ENCODE measurements around the gene CCNG2. TPM values are rescaled to one million over a fixed set of nuclear protein-coding genes. Genes with fewer than 3 reads are reported as not detected.

Gene CCNG2
- total RNA-seq, 1 experiment from 2014 or later: 9.2 TPM

DNA sequence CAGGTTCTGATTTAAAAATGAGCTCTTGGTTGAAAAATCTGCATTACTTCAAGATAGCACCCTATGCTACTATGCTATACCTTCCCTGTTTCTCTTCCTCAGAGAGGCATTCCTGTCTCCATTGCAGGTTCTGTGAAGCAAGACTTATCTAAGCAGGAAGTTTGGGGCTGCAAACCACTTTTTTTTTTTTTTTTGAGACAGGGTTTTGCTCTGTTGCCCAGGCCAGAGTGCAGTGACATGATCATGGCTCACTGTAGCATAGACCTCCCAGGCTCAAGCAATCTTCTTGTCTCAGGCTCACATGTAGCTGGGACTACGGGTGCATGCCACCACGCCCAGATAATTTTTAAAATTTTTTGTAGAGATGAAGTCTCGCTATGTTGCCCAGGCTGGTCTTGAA, 4.0 kb upstream of the CCNG2 start:
- H3K27me3 ChIP-seq (replicated peaks; ENCODE audit: insufficient read depth, low read depth, low read length, poor library complexity): no peaks in the 10 kb centered on the region
- POLR2A ChIA-PET (ENCODE audit: low non-redundant PET): no interaction called here
- intact Hi-C loops (cut with micrococcal nuclease; ENCODE audit: unreplicated experiment): no loop called here

GRCh38 chr4:77154065-77154464, 2.9 kb upstream of the CCNG2 start:
- POLR2A ChIA-PET (ENCODE audit: low non-redundant PET): no interaction called here
- intact Hi-C loops (cut with micrococcal nuclease; ENCODE audit: unreplicated experiment): no loop called here
- no peaks in the 10 kb centered on the region for H3K9me3 ChIP-seq (ENCODE audit: low read depth, low read length, poor library complexity, severe bottlenecking)

More for the DNA sequence above, 4.0 kb upstream of the CCNG2 start:
- no peak for DNase-seq (ENCODE audit: low spot score)
- Histone ChIP-seq H3K36me3 (ENCODE audit: insufficient read depth, low read length, poor library complexity, severe bottlenecking) (no peaks in the 10 kb centered on the region), H3K27ac (ENCODE audit: low read depth, low read length, poor library complexity, severe bottlenecking) (no peak overlapping the region), H3K9me3 (ENCODE audit: low read depth, low read length, poor library complexity, severe bottlenecking) (no peaks in the 10 kb centered on the region), H3K4me3 (ENCODE audit: low read depth, low read length, poor library complexity, severe bottlenecking) (no peak overlapping the region), H3K4me1 (ENCODE audit: insufficient read depth, low read length, poor library complexity, severe bottlenecking) (no peaks in the 10 kb centered on the region)
- no peak for TF ChIP-seq EZH2 (IDR thresholded peaks at IDR 0.05; ENCODE audit: borderline replicate concordance, low read depth, low read length, poor library complexity, severe bottlenecking)
- TF ChIP-seq CTCF (conservative IDR thresholded peaks at IDR 0.05; ENCODE audit: low read depth, low read length): no peak
- BruUV-seq (replicated peaks): no TSS peak
- CTCF ChIA-PET: no interaction called here

GRCh38 chr4:77154761-77155499, 2.1 kb upstream of the CCNG2 start:
- intact Hi-C loops (cut with micrococcal nuclease; ENCODE audit: unreplicated experiment): loop anchor here (5.0 kb wide), 1 partner anchor 78 kb away; the partner anchor contains the start of gene CCNI
- ChIA-PET POLR2A (ENCODE audit: low non-redundant PET) (no interaction called here), CTCF (interaction anchor here (0.6 kb wide), 1 partner anchor 107 kb away, joined by 3 read pairs; no protein-coding TSS in a partner anchor)
- no peaks in the 10 kb centered on the region for H3K36me3 ChIP-seq (ENCODE audit: insufficient read depth, low read length, poor library complexity, severe bottlenecking)
- TF ChIP-seq CTCF (conservative IDR thresholded peaks at IDR 0.05; ENCODE audit: low read depth, low read length) (no peak), EZH2 (IDR thresholded peaks at IDR 0.05; ENCODE audit: borderline replicate concordance, low read depth, low read length, poor library complexity, severe bottlenecking) (no peak)
- BruUV-seq (replicated peaks): no TSS peak
- no peak overlapping the region for H3K27ac ChIP-seq (ENCODE audit: low read depth, low read length, poor library complexity, severe bottlenecking)
- no peaks in the 10 kb centered on the region for H3K4me1 ChIP-seq (ENCODE audit: insufficient read depth, low read length, poor library complexity, severe bottlenecking)
- no peaks in the 10 kb centered on the region for H3K27me3 ChIP-seq (replicated peaks; ENCODE audit: insufficient read depth, low read depth, low read length, poor library complexity)
- H3K9me3 ChIP-seq (ENCODE audit: low read depth, low read length, poor library complexity, severe bottlenecking): no peaks in the 10 kb centered on the region
- H3K4me3 ChIP-seq (ENCODE audit: low read depth, low read length, poor library complexity, severe bottlenecking): no peak overlapping the region
- DNase-seq (ENCODE audit: low spot score): no peak

More at GRCh38 chr4:77154065-77154464, 2.9 kb upstream of the CCNG2 start:
- no TSS peak for BruUV-seq (replicated peaks)
- no peak overlapping the region for H3K27ac ChIP-seq (ENCODE audit: low read depth, low read length, poor library complexity, severe bottlenecking)
- no peaks in the 10 kb centered on the region for H3K27me3 ChIP-seq (replicated peaks; ENCODE audit: insufficient read depth, low read depth, low read length, poor library complexity)
- no peaks in the 10 kb centered on the region for H3K36me3 ChIP-seq (ENCODE audit: insufficient read depth, low read length, poor library complexity, severe bottlenecking)
- H3K4me3 ChIP-seq (ENCODE audit: low read depth, low read length, poor library complexity, severe bottlenecking): no peak overlapping the region
- no peak for TF ChIP-seq EZH2 (IDR thresholded peaks at IDR 0.05; ENCODE audit: borderline replicate concordance, low read depth, low read length, poor library complexity, severe bottlenecking)
- TF ChIP-seq CTCF (conservative IDR thresholded peaks at IDR 0.05; ENCODE audit: low read depth, low read length): no peak
- no peaks in the 10 kb centered on the region for H3K4me1 ChIP-seq (ENCODE audit: insufficient read depth, low read length, poor library complexity, severe bottlenecking)
- CTCF ChIA-PET: no interaction called here
- no peak for DNase-seq (ENCODE audit: low spot score)
